A673 (cell line): ENCODE results near the gene CBX2. TPM values are rescaled to one million over a fixed set of nuclear protein-coding genes. Genes with fewer than 3 reads are reported as not detected.

Experiments used
- BruUV-seq: library from RNA; stranded (reverse); fragments of 400-500 nt; replicated peaks from 2 replicates; lab custom pipeline; 2021; lab: Mats Ljungman, UMichigan
- CTCF ChIA-PET: fragments of 300-600 bp; sonication (Branson Sonifier 250); formaldehyde crosslinking; loops from one replicate; lab custom pipeline; 2022; ENCODE audit warnings: antibody characterized with exemption; lab: Charles Lee
- POLR2A ChIA-PET: fragments of 300-600 bp; sonication (Branson Sonifier 250); formaldehyde crosslinking; loops from one replicate; lab custom pipeline; 2022; ENCODE audit warnings: antibody characterized with exemption; ENCODE audit not compliant: low non-redundant PET; lab: Charles Lee
- DNase-seq: peaks from one replicate; pipeline ENCODE4 v3.0.0-alpha.2; 2015; ENCODE audit warnings: low spot score
- H3K27ac ChIP-seq: fragments of 200-600 bp; sonication (generic); 2 replicates; pipeline ENCODE4 v1.5.1; 2016; ENCODE audit warnings: mixed run types, low read depth, mild to moderate bottlenecking, mixed read lengths, antibody characterized with exemption, low read length; ENCODE audit not compliant: poor library complexity, severe bottlenecking
- H3K27me3 ChIP-seq: fragments of 200-600 bp; sonication (generic); replicated peaks from 2 replicates; pipeline ENCODE4 v1.6.1; 2017; ENCODE audit warnings: mixed run types, low read depth, mild to moderate bottlenecking, mixed read lengths, antibody characterized with exemption, low read length; ENCODE audit not compliant: insufficient read depth, poor library complexity
- H3K36me3 ChIP-seq: fragments of 200-600 bp; sonication (generic); 2 replicates; pipeline ENCODE4 v1.6.1; 2016; ENCODE audit warnings: mixed run types, mild to moderate bottlenecking, mixed read lengths, antibody characterized with exemption, low read length; ENCODE audit not compliant: insufficient read depth, poor library complexity, severe bottlenecking
- H3K4me1 ChIP-seq: fragments of 200-600 bp; sonication (generic); 2 replicates; pipeline ENCODE4 v1.6.1; 2017; ENCODE audit warnings: mixed run types, mild to moderate bottlenecking, mixed read lengths, antibody characterized with exemption, low read length; ENCODE audit not compliant: insufficient read depth, poor library complexity, severe bottlenecking
- H3K4me3 ChIP-seq: fragments of 200-600 bp; sonication (generic); 2 replicates; pipeline ENCODE4 v1.5.1; 2016; ENCODE audit warnings: low read depth, mixed run types, mild to moderate bottlenecking, mixed read lengths, low read length; ENCODE audit not compliant: poor library complexity, severe bottlenecking
- H3K9me3 ChIP-seq: fragments of 200-600 bp; sonication (generic); 2 replicates; pipeline ENCODE4 v1.6.1; 2016; ENCODE audit warnings: mixed run types, low read depth, mild to moderate bottlenecking, mixed read lengths, antibody characterized with exemption, low read length; ENCODE audit not compliant: poor library complexity, severe bottlenecking
- EZH2 ChIP-seq: fragments of 200-600 bp; sonication (generic); IDR thresholded peaks from 2 replicates; pipeline ENCODE4 v1.6.1; 2017; ENCODE audit warnings: borderline replicate concordance, low read depth, mild to moderate bottlenecking, mixed read lengths, antibody characterized with exemption, low read length; ENCODE audit not compliant: poor library complexity, severe bottlenecking
- intact Hi-C: fragments of 100-400 bp; cut with micrococcal nuclease; formaldehyde crosslinking; loops from one replicate; pipeline ENCODE4 v1.10.0; 2022; ENCODE audit not compliant: unreplicated experiment
- total RNA-seq: library from RNA; stranded (reverse); gene quantifications from 2 replicates; pipeline ENCODE4 v1.2.3, GENCODE V29; 2021
- TF ChIP-seq, protein P1 (sequence below): fragments of 300-800, 200-600 bp; sonication (generic); conservative IDR thresholded peaks from 2 replicates; pipeline ENCODE4 v1.5.1; 2017; ENCODE audit warnings: low read depth, mild to moderate bottlenecking, antibody characterized with exemption, low read length, moderate library complexity, mixed read lengths

CBX2 gene
- total RNA-seq, 1 experiment from 2014 or later: 59.5 TPM

DNA sequence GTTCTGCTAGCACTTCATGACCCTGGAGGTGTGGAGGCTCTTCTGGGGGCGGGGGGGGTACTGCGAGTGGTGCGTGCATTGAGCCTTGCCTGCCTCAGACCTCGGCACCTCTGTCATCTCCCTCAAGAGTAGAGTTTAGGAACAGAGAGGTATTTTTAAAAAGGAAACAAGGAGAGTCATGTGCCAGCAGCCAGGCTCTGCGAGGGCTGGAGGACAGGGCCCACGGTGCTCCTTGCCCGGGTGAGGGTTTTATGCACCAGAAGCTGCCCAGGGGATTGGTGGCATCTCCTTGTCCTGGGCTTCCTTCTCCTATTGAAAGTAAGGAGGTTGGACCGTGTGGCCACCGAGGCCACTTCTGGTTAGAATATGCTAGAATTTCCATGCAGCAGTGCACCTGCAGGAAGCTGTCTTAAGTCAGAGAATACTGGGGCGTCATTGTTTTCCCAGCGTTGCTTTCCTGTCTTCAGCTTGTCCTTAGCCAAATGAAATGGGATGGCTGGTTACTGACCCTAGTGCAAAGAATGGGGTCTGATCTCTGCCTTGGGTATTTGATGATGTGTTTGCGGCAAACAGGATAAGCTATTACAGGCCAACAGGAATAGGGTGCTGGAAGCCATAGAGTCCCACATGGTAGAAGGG is 3.2 kb downstream of the CBX2 start:
- Histone ChIP-seq H3K4me1 (peaks cover 32% of the 10 kb centered on the region), H3K27ac (peak overlapping the region; percentile 40), H3K4me3 (no peak overlapping the region), H3K9me3 (no peaks in the 10 kb centered on the region), H3K36me3 (peaks cover 64% of the 10 kb centered on the region), H3K27me3 (no peaks in the 10 kb centered on the region)
- no peak for TF ChIP-seq EZH2
- TF ChIP-seq, protein P1, sequence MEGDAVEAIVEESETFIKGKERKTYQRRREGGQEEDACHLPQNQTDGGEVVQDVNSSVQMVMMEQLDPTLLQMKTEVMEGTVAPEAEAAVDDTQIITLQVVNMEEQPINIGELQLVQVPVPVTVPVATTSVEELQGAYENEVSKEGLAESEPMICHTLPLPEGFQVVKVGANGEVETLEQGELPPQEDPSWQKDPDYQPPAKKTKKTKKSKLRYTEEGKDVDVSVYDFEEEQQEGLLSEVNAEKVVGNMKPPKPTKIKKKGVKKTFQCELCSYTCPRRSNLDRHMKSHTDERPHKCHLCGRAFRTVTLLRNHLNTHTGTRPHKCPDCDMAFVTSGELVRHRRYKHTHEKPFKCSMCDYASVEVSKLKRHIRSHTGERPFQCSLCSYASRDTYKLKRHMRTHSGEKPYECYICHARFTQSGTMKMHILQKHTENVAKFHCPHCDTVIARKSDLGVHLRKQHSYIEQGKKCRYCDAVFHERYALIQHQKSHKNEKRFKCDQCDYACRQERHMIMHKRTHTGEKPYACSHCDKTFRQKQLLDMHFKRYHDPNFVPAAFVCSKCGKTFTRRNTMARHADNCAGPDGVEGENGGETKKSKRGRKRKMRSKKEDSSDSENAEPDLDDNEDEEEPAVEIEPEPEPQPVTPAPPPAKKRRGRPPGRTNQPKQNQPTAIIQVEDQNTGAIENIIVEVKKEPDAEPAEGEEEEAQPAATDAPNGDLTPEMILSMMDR: no peak
- ChIA-PET CTCF (no interaction called here), POLR2A (no interaction called here)
- DNase-seq: no peak
- intact Hi-C loops: no loop called here
- BruUV-seq: no TSS peak

DNA sequence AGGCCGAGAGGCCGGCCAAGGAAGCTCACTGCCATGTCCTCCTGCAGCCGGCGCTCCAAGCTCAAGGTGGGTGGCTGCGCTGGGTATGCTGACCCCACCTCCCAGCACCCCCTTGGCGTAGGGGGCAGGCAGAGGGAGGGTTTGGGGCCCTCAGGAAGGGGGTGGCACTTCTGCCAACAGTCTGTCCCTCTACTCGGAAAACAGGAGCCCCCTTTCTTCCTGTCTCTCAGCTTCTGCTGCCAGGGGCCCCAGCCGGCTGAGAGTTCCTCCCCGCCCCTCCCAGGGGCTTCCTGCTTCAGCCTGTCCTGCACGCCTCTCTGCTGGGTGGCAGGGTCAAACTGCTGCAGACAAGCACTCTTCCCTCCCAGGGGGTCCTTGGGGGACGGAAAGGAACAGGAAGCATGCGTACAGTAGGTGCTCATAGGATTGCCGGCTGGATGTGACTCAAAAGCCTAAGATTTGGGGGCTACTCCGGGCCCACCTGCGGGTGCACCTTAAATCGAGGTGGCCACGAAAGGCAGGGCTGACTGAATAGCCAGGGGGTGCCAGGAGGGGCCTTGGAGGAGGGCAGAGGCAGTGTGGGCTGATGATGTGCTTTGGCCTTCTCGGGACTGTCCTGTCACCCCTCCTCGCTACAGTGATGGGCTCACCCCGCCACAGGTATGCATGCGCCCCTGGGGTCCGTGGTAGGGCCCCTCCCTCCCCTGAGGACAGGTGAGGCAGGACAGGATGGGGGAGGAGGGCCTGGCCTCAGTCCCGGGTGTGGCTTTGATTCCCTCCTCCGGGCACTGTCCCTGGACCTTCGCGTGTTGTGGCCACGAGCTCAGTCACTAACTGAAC is 4.0 kb downstream of the CBX2 start:
- no peak for TF ChIP-seq EZH2
- TF ChIP-seq, protein P1: no peak
- peak overlapping the region; percentile 40 for H3K27ac ChIP-seq
- no peak overlapping the region for H3K4me3 ChIP-seq
- ChIA-PET CTCF (no interaction called here), POLR2A (no interaction called here)
- intact Hi-C loops: no loop called here
- H3K4me1 ChIP-seq: peaks cover 26% of the 10 kb centered on the region
- no peaks in the 10 kb centered on the region for H3K9me3 ChIP-seq
- peaks cover 64% of the 10 kb centered on the region for H3K36me3 ChIP-seq
- no peak for DNase-seq
- BruUV-seq: no TSS peak
- H3K27me3 ChIP-seq: no peaks in the 10 kb centered on the region

DNA sequence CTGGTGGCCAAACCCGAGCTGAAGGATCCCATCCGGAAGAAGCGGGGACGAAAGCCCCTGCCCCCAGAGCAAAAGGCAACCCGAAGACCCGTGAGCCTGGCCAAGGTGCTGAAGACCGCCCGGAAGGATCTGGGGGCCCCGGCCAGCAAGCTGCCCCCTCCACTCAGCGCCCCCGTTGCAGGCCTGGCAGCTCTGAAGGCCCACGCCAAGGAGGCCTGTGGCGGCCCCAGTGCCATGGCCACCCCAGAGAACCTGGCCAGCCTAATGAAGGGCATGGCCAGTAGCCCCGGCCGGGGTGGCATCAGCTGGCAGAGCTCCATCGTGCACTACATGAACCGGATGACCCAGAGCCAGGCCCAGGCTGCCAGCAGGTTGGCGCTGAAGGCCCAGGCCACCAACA is 5.9 kb downstream of the CBX2 start:
- peaks cover 64% of the 10 kb centered on the region for H3K36me3 ChIP-seq
- intact Hi-C loops: no loop called here
- CTCF ChIA-PET: no interaction called here
- no peak for DNase-seq
- peaks cover 22% of the 10 kb centered on the region for H3K4me1 ChIP-seq
- TF ChIP-seq, protein P1: no peak
- no peak for TF ChIP-seq EZH2
- POLR2A ChIA-PET: no interaction called here
- no TSS peak for BruUV-seq
- H3K4me3 ChIP-seq: no peak overlapping the region
- no peaks in the 10 kb centered on the region for H3K9me3 ChIP-seq
- H3K27ac ChIP-seq: no peak overlapping the region
- H3K27me3 ChIP-seq: no peaks in the 10 kb centered on the region
